Brain pericyte (primary cell): ENCODE data around the gene PGGHG.
"Not testable (repeated sequence)": the region's sequence is repeated elsewhere in the genome, so short reads cannot be mapped to it uniquely, and the experiment has no call there.

Experiments
- DNase-seq: peaks from one replicate; pipeline ENCODE4 v3.0.0-alpha.2; 2012; ENCODE audit warnings: low read depth, low spot score

PGGHG gene

DNA sequence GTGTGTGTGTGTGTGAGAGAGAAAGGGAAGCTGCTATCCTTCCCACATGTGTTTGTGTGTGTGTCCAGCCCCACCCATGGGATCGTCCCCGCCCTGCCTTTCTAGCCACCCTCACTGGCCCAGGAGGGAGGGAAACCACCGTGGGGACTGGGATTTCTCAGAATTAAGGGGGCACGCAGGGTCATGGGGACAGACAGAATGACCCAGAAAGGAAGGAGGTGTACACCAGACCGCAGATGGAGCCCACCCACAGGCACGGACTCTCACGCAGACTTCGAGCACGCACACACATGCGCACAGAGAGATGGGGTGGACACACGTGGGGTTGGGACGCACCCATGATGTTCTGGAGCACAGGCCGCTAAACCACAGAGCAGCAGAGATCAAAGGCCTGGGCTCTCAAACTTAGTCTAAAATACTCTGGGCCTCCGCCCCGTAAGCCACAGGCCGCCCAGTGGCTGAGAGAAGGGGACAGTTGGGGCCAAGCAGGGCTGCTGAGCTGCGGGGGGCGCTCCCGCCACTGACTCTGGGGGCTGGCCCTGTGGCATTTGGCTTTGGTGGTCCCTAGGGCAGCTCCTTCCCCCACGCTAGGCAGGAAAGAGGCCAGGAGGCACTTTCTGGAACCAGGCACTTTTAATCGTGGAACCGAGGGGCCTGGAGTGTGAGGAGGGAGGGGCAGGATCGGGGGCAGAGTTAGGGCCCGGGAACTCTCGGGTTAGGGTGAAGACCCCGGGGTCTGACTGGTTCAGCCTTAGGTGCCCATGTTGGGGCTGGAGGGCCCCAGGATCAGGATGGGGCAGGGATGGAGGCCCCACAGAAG lies 8.9 kb downstream of the PGGHG start:
- DNase-seq: no peak

DNA sequence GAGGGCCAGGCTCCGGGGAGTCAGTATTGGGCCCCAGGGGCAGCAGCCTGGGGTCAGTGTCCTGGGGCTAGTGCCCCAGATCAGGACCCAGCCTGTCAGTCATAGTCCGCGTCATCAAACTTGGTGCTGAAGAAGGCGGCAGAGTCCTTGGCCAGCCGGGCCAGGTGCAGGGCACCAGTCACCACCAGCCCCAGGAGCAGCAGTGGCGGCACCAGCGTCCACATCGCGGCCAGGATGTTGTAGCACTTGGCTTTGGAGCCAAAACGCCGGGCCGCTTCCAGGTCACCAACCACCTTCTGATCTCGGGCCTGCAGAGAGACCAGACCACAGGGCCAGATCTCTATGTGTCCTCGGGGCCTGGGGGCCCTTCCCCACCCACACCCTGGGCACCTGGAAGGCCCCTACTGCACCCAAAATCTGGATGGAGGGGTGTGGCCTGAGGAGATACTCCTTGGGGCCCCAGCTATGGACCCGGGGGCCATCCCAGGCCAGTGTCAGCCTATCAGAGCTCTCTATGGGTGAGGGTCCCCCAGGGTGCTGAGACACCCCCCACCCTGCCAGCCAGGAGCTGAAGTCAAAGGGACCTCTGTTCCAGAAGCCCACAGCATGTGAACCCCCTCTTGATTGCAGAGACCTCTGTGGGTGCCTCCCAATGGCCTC lies 9.6 kb downstream of the PGGHG start:
- DNase-seq: no peak

DNA sequence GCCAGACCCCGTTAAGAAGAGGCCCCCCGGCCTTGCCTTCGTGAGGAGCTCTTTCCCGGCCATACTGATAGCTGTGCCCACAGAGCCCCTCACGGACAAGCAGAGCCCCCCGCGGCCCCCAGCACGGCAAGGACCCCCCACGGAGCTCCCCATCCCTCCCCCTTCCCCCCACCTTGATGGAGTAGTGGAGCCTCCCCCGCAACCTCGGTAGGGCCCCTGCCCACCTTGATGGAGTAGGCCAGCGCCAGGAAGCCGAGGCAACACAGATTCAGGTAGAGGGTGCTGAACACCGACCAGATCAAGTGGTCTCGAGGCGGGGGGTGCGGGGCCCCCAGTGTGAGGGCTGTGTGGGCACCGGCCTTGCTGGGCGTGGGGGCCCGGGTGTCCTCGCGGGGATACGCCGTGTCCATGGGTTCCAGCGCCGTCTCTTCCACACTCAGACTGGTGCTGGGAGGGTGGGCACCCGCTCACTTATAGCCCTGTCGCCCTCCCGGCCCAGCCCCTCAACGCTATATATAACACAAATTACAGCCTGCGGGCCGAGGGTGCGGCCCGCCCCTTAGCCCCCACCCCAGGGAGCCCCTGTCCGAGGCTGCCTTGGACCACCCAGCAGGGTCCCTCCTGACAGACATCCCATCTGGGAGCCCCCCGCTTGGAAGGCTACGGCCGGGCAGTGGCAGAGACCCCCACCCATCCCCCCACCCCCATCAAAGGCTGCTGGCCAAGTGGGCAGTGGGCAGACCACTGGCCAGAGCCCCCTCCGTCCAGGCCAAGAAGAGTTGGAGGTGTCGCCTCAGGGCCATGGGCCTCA lies 10.4 kb downstream of the PGGHG start, which contains the start of gene IFITM5:
Gene IFITM5, minus strand, starts transcription at position 446 of the 811 bp plus-strand sequence. Its CDS starts 36 bp downstream, at position 410.
- DNase-seq: no peak

DNA sequence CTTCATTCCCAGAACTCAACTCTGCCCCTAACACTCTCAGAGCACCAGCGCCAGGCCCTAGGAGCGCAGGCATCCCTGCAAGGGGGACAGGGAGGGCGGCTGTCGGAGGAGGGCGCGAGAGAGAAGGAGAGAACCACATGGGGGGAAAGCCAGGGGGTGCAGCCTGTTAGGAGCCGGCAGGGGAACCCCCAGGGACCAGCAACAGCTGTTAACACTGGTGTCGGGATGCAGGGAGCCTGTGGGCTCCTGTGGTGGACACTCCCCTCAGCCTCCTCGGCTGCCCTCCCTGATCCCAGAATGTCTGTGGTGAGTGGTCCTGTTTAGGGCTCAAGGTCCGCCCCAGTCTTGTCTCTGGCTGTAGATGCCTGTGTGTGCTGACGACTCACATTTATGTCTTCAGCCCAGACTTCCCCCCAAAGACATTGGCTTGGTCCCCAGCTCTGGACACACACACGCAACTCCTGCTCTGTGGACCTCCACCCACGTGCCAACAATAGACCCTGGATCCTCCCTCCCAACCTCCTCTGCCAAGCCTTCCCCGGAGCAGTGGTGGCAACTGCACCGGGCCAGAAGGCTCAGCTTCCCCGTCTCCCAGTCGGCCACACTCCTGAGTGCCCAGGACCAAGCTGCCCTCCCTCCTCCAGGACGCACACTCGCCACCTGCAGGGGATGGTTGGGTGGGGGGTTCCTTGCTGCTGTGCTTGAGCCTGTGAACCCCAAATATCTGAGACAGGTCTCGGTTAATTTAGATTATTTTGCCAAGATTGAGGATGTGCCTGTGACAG lies 11.2 kb downstream of the PGGHG start:
- DNase-seq: no peak

DNA sequence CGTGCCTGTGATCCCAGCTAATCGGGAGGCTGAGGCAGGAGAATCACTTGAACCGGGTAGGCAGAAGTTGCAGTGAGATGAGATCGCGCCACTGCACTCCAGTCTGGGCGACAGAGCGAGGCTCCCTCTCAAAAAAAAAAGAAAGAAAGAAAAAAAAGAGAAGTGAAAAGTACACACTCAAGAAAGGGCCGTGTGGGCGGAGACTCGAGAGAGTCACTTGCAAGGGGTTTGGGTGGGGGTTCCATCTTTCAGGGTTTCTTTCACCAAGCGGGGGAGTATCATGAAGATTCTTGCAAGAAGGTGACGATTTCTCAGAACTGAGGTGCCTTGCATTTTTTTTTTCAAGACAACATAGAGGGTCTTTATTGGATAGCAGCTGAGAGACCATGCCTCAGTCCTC lies 14.4 kb downstream of the PGGHG start:
- no peak for DNase-seq

DNA sequence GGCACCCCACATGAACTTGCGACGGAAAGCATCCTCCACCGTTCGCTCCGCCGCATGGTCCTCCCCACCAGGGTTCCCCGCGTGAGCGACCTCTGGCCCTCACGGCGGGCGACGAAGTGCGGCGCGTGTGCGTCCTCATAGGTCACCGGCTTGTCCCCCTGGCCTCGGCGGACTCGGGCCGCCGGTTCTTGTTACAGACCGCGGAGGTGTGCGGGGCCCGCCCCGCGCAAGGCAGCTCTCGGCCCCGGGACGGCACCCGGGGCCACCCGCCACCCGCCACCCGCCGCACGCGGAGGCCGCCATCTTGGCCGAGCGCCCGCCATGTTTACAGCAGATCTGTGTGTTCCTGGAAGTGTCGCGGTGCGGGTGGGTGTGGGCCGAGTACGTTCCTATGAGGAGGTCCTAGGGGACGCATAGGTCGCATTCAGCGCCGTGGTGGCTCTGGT lies 15.2 kb downstream of the PGGHG start:
- no peak for DNase-seq

DNA sequence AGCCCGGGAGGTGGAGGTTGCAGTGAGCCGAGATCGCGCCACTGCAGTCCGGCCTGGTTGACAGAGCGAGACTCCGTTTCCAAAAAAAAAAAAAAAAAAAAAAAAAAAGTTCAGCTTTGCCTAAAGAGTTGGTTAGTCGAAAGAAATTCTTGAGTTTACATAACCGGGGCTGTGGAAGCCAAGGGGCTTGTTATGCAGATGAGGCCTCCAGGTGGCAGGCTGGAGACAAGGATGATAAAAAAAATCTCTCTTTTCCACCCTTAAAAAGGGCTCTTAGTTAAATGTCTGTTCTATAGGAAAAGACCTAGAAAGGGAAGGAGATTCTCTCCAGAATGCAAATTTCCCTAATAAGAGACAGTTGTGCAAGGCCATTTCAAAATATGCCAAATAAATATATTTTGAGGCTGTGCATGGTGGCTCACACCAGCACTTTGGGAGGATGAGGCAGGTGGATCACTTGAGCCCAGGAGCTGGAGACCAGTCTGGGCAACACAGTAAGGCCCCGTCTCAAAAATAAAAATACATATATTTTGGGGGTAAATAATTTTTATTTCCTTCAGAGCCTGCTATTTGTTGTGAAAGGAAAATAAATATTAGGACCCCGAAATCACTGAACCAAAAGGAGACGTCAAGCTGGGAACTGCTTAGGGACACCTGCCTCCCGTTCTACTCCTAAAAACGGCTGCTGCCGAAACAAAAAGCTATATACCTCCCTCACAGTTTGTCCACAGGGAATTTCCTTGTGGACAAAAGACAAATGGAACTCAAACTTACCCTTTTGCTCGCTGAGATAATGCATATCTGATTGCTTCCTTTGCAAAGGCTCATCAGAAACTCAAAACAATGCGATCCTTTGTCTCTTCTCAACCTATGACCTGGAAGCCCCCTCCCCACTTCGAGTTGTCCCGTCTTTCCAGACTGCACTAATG lies 16.3 kb downstream of the PGGHG start:
- no peak for DNase-seq

DNA sequence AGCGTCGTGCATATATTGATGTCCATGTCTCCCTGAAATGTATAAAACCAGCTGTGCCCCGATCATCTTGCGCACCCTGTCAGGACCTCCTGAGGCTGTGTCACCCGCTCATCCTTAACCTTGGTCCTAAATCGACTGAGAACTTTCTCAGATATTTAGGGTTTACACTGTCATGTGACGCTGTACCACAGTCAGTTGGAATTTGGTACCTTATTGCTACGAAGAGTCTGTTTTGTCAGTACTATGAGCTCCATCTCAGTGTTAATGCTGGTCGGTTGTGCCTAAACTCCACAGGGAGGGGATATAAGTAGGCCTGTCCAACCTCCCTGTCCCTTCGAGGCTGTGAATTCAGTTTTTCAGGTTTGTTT lies 16.9 kb downstream of the PGGHG start:
- no peak for DNase-seq

DNA sequence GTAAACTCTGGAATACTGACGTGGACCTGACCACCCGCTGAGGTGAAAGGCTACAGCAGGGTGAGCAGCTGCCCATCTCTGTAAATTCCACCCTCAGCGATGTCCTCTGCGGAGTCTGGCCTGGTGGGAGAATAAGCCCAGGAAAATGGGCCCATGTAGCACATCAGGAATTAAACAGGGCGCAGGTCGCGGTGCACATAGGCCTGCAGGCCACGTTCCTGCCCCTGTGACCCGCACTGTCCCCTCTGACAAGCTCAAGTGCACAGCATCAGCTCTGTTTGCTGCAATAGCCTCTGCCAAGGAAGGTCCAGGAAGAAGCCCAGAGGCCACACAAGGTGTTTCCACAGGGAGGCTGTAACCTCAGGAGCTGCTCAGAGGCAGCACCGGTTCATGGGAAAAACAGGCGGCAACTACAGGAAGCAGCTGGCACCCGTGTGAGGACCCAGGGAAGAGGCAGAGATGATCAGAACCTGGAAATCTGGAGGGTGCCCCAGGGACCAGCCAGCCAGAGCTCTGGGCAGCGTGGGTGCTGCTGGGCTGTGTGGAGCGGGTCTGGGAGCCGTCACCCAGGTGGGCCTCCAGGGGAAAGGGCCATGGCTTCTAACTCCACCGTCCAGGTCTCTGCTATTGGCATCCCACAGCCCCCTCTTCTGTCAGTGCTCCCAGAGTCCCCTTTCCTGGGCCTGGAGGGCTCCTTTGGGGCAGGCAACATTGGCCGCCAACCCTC lies 17.9 kb downstream of the PGGHG start:
- no peak for DNase-seq

DNA sequence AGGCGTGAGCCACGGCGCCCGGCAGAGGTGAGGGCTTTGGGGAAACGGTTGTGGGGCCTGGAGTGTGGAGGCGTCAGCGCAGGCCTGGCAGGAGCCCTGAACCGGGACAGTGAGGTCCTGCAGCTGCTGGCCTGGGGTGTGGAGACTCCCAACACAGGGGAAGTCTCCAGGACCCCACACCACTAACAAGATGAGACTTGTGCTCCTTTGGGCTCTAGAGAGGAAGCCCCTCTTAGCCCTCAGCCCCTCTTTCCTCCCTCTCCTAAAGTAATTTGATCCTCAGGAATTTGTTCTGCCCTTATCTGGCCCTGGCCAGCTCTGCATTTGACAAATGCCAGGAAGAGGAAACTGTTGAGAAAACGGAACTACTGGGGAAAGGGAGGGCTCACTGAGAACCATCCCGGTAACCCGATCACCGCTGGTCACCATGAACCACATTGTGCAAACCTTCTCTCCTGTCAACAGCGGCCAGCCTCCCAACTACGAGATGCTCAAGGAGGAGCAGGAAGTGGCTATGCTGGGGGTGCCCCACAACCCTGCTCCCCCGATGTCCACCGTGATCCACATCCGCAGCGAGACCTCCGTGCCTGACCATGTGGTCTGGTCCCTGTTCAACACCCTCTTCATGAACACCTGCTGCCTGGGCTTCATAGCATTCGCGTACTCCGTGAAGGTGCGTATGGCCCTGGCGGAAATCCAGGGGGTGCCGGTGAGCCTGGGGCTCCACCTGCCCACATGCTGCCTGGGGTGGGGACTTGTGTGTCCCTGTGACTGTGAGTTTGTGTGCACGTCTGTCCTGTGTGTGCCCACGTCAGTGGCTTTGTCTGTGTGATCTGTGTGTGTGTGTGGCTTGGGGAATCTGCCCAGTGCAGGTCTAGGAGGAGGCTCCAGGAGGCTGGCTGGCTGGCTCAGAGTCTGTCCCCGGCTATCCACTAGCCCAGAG lies 19.1 kb downstream of the PGGHG start, which contains the start of gene IFITM2:
Gene IFITM2, plus strand, starts transcription at position 51 of the 943 bp plus-strand sequence. Its CDS starts 377 bp downstream, at position 428.
- DNase-seq: not testable (repeated sequence)

DNA sequence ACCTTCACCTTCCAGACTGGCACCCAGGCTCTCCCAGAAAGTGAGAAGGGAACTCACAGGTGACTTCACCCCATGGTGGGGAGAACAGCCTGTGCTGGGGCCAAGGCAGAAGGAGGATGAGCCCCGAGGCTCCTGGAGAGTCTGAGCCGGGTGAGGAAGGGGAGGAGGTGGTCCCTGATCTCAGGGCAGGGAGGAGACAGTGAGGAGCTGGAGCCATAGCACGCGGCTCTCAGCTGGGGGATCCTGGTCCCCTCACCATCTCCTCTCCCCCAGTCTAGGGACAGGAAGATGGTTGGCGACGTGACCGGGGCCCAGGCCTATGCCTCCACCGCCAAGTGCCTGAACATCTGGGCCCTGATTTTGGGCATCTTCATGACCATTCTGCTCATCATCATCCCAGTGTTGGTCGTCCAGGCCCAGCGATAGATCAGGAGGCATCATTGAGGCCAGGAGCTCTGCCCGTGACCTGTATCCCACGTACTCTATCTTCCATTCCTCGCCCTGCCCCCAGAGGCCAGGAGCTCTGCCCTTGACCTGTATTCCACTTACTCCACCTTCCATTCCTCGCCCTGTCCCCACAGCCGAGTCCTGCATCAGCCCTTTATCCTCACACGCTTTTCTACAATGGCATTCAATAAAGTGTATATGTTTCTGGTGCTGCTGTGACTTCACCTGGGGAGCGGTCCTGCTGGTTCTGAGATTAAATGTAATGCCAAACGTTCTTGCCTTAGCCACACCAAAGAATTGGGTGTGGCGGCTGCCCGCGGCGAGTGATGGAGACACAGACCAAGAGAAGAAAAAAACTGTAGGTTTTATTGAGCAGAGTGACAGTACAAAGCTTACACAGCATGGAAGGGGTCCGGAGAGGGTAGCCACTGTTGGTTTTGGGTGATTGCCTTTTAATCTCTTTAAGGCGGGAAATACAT lies 20.1 kb downstream of the PGGHG start:
- DNase-seq: not testable (repeated sequence)

DNA sequence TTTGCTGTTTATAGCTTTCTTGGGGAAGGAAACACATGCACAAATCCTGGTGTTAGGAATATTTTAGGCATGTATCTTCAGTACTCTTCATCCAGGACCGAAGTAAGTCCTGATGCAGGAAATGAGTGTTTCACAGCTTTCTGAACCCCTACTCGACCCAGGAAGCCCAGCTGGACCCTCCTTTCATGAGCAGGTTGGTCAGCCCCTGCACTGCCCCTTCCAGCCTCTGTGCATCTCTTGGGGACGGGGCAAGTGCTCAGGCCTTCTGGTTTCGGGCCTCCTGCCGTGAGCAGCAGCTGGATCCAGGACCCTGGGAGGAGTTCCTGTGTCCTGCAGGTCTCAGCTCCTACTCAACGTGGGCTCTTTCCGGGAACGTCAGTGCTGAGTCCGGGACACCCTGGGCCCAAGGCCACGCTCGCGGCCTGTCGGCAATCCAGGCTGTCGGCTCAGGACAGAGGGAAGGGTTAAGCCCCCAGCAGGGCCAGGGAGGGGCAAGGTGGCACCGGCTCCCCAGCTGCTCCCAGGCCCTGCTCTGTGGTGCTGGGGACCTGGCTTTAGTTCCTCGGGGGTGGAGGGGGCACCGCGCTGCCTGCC lies 21.1 kb downstream of the PGGHG start:
- not testable (repeated sequence) for DNase-seq

DNA sequence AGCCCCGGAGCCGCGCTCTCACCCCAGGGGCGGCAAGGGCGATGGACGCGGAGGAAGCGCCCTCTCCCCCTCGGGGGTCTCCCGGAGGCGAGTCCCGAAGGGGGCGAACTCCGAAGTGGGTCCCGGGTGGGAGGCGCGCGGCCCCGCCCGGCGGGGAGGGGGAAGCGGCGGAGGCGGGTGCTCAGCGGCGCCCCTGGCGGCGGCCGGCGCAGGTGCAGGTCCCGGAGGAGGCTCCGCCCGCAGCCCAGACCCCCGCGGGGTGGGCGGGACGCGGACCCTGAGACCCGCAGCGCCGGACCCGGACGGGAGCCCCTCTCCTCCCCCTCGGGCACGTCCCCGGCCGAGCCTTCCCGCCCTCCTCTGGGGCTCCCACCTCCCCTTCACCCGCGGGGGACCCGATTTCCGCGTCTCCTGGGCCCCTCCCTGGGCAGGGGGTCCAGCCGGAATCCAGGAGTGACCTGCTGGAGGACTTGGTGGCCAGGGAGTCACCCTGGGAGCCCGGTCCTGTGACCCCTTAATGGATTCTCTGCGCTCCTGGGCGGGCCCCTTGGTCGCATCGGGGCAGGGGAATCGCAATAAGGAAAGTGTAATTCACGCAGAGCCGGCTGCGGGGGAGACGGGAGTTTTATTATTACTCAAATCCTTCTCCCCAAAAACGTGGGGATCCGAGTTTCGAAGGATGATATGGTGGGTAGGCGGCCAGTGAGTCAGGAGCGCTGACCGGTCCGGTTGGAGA lies 22.3 kb downstream of the PGGHG start:
- DNase-seq: not testable (repeated sequence)

DNA sequence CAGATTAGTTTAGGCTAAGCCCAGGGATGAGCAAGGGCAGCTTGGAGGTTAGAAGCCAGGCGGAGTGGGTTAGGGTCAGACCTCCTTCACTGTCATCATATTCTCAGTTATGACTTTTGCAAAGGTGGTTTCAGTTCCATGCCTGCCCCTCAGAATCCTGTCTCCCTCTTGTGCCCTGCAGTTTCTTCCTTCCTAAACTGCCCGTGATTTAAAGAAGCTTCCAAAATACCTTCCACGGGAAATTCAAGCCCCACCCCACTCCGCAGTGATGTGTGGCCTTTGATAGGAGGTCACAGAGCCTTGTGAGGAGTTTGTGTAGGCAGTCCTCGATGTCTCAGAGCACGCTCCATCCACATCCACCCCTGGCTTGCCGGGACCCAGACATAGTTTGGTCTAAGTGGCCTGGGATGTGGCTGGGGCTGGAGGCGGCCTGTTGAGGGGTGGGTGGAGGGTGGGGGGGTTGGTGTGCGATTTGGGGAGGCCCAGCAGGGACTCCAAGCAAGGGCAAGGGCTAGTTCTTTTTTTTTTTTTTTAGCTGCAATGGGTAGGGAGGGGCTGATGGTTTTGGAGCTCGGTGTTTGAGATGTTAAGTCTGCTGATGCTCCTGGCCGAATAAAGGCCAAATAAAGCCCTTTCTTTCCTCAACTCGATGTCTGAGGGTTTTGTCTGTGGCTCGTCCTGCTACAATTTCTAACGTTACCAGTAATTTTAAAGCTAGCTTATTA lies 23.3 kb downstream of the PGGHG start:
- DNase-seq: no peak

DNA sequence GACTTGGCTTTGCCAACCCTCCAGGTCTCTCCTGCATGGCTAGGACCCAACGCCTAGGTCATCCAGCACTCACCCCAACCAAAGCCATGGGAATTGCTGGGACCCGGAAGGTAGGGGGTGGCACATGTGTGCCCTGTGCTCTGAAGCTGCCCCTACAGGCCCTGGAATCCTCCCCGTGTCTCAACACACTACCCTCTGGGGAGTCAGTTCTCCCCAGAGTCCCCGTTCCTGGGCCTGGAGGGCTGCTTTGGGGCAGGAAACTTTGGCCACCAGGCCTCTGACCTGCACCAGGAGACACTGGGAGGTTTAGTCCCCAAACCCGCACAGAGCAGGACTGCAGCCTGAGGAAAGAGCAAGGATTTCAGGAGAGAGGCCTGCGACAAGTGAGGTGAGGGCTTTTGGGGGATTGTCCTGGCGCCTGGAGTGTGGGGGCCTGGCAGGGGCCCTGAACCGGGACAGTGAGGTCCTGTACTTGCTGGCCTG lies 24.4 kb downstream of the PGGHG start:
- DNase-seq: no peak
